ENCODE data around the gene ANGPTL4.
"Not testable (repeated sequence)": the region's sequence is repeated elsewhere in the genome, so short reads cannot be mapped to it uniquely, and the experiment has no call there.

GRCh38 chr19:8385103-8385502, 21.1 kb downstream of the ANGPTL4 start:
- TF ChIP-seq, protein P1, sequence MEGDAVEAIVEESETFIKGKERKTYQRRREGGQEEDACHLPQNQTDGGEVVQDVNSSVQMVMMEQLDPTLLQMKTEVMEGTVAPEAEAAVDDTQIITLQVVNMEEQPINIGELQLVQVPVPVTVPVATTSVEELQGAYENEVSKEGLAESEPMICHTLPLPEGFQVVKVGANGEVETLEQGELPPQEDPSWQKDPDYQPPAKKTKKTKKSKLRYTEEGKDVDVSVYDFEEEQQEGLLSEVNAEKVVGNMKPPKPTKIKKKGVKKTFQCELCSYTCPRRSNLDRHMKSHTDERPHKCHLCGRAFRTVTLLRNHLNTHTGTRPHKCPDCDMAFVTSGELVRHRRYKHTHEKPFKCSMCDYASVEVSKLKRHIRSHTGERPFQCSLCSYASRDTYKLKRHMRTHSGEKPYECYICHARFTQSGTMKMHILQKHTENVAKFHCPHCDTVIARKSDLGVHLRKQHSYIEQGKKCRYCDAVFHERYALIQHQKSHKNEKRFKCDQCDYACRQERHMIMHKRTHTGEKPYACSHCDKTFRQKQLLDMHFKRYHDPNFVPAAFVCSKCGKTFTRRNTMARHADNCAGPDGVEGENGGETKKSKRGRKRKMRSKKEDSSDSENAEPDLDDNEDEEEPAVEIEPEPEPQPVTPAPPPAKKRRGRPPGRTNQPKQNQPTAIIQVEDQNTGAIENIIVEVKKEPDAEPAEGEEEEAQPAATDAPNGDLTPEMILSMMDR (conservative IDR thresholded peaks at IDR 0.05; ENCODE audit: low read depth in 2 of 2) = not testable (repeated sequence)
- not testable (repeated sequence) for TF ChIP-seq POLR2AphosphoS5 (IDR thresholded peaks at IDR 0.05; ENCODE audit: low read depth); EZH2phosphoT487 (IDR thresholded peaks at IDR 0.05; ENCODE audit: unreplicated experiment); CREB1 (CRISPR knock-in tag; IDR thresholded peaks at IDR 0.05; ENCODE audit: low read depth); ETS1 (IDR thresholded peaks at IDR 0.05); NANOG (IDR thresholded peaks at IDR 0.05; ENCODE audit: borderline replicate concordance); EZH2 (IDR thresholded peaks at IDR 0.05; ENCODE audit: low read depth, unreplicated experiment)
- TF ChIP-seq, protein P2, sequence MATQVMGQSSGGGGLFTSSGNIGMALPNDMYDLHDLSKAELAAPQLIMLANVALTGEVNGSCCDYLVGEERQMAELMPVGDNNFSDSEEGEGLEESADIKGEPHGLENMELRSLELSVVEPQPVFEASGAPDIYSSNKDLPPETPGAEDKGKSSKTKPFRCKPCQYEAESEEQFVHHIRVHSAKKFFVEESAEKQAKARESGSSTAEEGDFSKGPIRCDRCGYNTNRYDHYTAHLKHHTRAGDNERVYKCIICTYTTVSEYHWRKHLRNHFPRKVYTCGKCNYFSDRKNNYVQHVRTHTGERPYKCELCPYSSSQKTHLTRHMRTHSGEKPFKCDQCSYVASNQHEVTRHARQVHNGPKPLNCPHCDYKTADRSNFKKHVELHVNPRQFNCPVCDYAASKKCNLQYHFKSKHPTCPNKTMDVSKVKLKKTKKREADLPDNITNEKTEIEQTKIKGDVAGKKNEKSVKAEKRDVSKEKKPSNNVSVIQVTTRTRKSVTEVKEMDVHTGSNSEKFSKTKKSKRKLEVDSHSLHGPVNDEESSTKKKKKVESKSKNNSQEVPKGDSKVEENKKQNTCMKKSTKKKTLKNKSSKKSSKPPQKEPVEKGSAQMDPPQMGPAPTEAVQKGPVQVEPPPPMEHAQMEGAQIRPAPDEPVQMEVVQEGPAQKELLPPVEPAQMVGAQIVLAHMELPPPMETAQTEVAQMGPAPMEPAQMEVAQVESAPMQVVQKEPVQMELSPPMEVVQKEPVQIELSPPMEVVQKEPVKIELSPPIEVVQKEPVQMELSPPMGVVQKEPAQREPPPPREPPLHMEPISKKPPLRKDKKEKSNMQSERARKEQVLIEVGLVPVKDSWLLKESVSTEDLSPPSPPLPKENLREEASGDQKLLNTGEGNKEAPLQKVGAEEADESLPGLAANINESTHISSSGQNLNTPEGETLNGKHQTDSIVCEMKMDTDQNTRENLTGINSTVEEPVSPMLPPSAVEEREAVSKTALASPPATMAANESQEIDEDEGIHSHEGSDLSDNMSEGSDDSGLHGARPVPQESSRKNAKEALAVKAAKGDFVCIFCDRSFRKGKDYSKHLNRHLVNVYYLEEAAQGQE (IDR thresholded peaks at IDR 0.05; ENCODE audit: unreplicated experiment) = not testable (repeated sequence)

Data from GM23338 (cell line).